NCI-H2196 treated with DMSO at 0.1 percent for 48 hours (cell line): ENCODE data around the gene ERC2.

Source experiments
- DNase-seq: peaks from one replicate; lab custom pipeline; 2025; ENCODE audit not compliant: unreplicated experiment; lab: John Stamatoyannopoulos, UW

ERC2 gene

GRCh38 chr3:55574671-55575070 is 893.6 kb downstream of the ERC2 start:
- DNase-seq, result no peak

- no peak for DNase-seq
Measured at GRCh38 chr3:55572816-55573215, 895.5 kb downstream of the ERC2 start.

GRCh38 chr3:55571913-55572312 is 896.4 kb downstream of the ERC2 start:
- DNase-seq, result no peak

GRCh38 chr3:55571216-55571813 is 897.0 kb downstream of the ERC2 start:
- no peak for DNase-seq

GRCh38 chr3:55570271-55570711 is 898.0 kb downstream of the ERC2 start:
- no peak for DNase-seq

- no peak for DNase-seq
Measured at GRCh38 chr3:55569033-55569599, 899.2 kb downstream of the ERC2 start.

- DNase-seq, result no peak
Measured at GRCh38 chr3:55567615-55568014, 900.7 kb downstream of the ERC2 start.

- no peak for DNase-seq
Measured at GRCh38 chr3:55567121-55567520, 901.1 kb downstream of the ERC2 start.

GRCh38 chr3:55565521-55565920 is 902.7 kb downstream of the ERC2 start:
- no peak for DNase-seq

GRCh38 chr3:55564726-55565125 is 903.5 kb downstream of the ERC2 start:
- DNase-seq, result no peak

GRCh38 chr3:55562700-55563099 is 905.6 kb downstream of the ERC2 start:
- DNase-seq, result no peak

- no peak for DNase-seq
Measured at GRCh38 chr3:55559500-55560423, 908.5 kb downstream of the ERC2 start.

- DNase-seq, result no peak
Measured at GRCh38 chr3:55558316-55558715, 910.0 kb downstream of the ERC2 start.

- DNase-seq, result no peak
Measured at GRCh38 chr3:55557549-55557948, 910.7 kb downstream of the ERC2 start.

- no peak for DNase-seq
Measured at GRCh38 chr3:55556619-55557537, 911.4 kb downstream of the ERC2 start.

- no peak for DNase-seq
Measured at GRCh38 chr3:55555873-55556618, 912.2 kb downstream of the ERC2 start.

- no peak for DNase-seq
Measured at GRCh38 chr3:55554634-55555425, 913.4 kb downstream of the ERC2 start.

- no peak for DNase-seq
Measured at GRCh38 chr3:55551644-55552043, 916.6 kb downstream of the ERC2 start.

- no peak for DNase-seq
Measured at GRCh38 chr3:55549177-55549576, 919.1 kb downstream of the ERC2 start.
